ENCODE results near the gene TSC22D1.

GRCh38 chr13:44523146-44524015, 52.7 kb downstream of the TSC22D1 start:
- no peak for TF ChIP-seq CTCF (IDR thresholded peaks at IDR 0.05)
- no peak for TF ChIP-seq POLR2A (IDR thresholded peaks at IDR 0.05)
- TF ChIP-seq POLR2AphosphoS5 (IDR thresholded peaks at IDR 0.05): no peak
